ENCODE results near the gene KLK2.

GRCh38 chr19:50875795-50876422 is 2.7 kb downstream of the KLK2 start:
- no peak for TF ChIP-seq ARNTL (CRISPR knock-in tag; IDR thresholded peaks at IDR 0.05; ENCODE audit: borderline replicate concordance, low read depth)
- TF ChIP-seq ZNF70 (CRISPR knock-in tag; IDR thresholded peaks at IDR 0.05) = no peak
- TF ChIP-seq TCF4 (CRISPR knock-in tag; IDR thresholded peaks at IDR 0.05; ENCODE audit: borderline replicate concordance) = no peak
- TF ChIP-seq RARB (CRISPR knock-in tag; IDR thresholded peaks at IDR 0.05) = no peak
- no peak for TF ChIP-seq PATZ1 (CRISPR knock-in tag; IDR thresholded peaks at IDR 0.05; ENCODE audit: borderline replicate concordance)
- no peak for TF ChIP-seq CSDC2 (CRISPR knock-in tag; IDR thresholded peaks at IDR 0.05)
- no peak for TF ChIP-seq OSR1 (CRISPR knock-in tag; IDR thresholded peaks at IDR 0.05)
- TF ChIP-seq CREB5 (CRISPR knock-in tag; IDR thresholded peaks at IDR 0.05; ENCODE audit: low read depth) = no peak
- TF ChIP-seq ISL1 (CRISPR knock-in tag; IDR thresholded peaks at IDR 0.05) = no peak

All from SK-N-SH treated with all-trans-retinoic acid at 6 μM for 48 hours (cell line).